Cardiac fibroblast (primary cell): ENCODE data around the gene TFEB.

ENCODE experiments used
- DNase-seq, 2 donors: peaks; one replicate each; pipeline versions ENCODE4 v3.0.0 to v3.0.0-alpha.2; 2010; ENCODE audit warnings: low read depth in 2 of 2
- H3K4me3 ChIP-seq, 2 donors: replicated peaks in 1 of 2; 1 replicate in 1 of 2; 2 replicates in 1 of 2; pipeline ENCODE4 v1.5.1; 2011; ENCODE audit warnings: low read depth in 2 of 2, low read length in 2 of 2, mild to moderate bottlenecking in 2 of 2, moderate library complexity in 1 of 2
- TF ChIP-seq, protein P1 (sequence below): IDR thresholded peaks from one replicate; pipeline ENCODE4 v1.5.1; 2011; ENCODE audit warnings: low read depth, mild to moderate bottlenecking, low read length, inconsistent platforms

TFEB gene

DNA sequence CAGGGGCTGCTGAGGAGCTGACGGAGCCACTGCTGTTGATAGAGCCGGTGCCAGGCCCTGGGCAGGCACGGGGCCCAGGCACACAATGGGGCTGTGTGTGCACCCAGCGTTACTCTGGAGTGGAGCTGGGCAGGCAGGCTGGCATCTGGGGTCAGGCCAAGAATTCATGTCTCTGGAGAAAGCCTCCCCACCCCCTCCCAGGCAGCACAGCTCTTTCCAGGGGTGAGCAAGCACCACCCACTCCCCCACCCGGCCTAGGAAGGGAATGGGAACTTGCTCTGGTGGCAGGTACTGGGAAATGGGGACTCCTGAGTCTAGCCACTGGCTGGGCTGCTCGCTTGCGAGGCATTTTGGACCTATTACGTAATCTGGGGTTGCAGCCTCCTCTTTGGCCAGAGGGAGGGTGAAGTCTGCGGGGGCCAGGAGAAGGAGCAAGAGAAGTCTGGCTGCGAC lies 22.7 kb downstream of the TFEB start:
- peak; percentile 46 to 56 for DNase-seq
- TF ChIP-seq, protein P1, sequence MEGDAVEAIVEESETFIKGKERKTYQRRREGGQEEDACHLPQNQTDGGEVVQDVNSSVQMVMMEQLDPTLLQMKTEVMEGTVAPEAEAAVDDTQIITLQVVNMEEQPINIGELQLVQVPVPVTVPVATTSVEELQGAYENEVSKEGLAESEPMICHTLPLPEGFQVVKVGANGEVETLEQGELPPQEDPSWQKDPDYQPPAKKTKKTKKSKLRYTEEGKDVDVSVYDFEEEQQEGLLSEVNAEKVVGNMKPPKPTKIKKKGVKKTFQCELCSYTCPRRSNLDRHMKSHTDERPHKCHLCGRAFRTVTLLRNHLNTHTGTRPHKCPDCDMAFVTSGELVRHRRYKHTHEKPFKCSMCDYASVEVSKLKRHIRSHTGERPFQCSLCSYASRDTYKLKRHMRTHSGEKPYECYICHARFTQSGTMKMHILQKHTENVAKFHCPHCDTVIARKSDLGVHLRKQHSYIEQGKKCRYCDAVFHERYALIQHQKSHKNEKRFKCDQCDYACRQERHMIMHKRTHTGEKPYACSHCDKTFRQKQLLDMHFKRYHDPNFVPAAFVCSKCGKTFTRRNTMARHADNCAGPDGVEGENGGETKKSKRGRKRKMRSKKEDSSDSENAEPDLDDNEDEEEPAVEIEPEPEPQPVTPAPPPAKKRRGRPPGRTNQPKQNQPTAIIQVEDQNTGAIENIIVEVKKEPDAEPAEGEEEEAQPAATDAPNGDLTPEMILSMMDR = no peak
- H3K4me3 ChIP-seq = no peak overlapping the region

DNA sequence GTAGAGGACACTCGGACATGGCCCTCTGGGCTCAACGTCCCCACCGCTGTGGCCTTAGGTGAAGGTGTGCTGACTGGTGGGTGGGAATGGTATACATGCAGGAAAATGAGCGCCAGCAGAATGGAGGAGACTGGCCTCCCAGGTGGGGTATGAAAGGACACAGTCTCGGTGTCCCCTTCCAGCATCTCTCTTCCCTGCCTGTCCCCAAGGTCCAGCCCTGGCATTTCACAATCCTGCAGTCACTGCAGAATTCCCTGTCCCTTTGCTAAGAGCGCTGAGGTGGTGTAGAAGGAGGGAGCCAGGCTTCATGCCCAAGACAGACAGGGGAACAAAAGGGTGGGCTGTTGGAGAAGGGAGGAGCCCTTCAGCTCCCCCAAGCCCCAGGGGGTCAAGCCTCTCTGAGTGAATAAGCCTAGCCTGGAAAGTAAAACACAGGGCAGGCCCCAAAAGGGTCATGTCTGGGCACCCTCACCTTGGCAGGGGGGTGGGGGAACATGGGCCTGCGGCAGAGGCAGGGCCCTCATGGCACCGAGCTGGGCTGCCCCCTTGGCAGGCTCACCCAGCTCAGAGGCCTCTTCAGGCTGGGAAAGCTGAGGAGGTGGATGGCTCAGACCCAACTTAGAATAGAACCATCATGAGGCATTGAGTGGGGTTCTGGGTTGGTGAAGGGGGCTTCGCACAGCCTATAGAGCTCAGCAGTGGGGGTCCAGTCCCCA lies 23.9 kb downstream of the TFEB start:
- no peak overlapping the region for H3K4me3 ChIP-seq
- no peak for DNase-seq
- TF ChIP-seq, protein P1 = no peak

DNA sequence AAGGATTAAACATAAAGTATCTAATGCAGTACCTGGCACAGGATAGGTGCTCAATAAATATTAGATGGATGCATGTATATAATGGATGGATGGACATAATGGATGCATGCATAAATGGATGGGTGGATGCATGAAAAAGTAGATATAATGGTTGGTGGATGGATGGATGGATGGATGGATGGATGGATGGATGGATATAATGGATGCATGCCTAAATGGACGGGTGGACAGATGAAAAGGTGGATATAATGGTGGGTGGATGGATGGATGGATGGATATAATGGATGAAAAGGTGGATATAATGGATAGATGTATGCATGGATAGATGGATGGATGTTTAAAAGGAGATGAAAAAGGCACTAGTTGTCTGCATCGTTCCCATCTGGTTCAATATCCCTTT lies 26.0 kb downstream of the TFEB start:
- DNase-seq = no peak
- TF ChIP-seq, protein P1 = no peak
- no peak overlapping the region for H3K4me3 ChIP-seq

DNA sequence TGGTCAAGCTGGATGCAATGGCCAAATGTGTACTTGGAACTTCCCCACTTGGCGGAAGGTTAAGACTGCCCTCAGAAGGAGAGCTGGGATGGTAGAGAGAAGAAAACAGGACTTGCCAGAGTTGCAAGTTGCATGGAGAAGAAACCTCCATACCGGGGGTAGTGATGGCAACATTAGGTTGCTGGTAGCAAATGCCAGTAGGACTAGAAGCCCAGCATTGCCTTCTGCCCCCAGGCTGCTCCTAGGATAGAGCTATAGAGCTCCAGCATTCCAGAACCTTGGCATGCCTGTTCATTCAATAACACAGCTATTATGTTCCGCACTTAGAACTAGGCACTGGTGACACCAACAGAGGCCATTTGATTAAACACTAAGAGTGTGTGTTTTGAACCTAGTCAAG lies 26.6 kb downstream of the TFEB start:
- TF ChIP-seq, protein P1 = no peak
- no peak overlapping the region for H3K4me3 ChIP-seq
- DNase-seq = no peak

DNA sequence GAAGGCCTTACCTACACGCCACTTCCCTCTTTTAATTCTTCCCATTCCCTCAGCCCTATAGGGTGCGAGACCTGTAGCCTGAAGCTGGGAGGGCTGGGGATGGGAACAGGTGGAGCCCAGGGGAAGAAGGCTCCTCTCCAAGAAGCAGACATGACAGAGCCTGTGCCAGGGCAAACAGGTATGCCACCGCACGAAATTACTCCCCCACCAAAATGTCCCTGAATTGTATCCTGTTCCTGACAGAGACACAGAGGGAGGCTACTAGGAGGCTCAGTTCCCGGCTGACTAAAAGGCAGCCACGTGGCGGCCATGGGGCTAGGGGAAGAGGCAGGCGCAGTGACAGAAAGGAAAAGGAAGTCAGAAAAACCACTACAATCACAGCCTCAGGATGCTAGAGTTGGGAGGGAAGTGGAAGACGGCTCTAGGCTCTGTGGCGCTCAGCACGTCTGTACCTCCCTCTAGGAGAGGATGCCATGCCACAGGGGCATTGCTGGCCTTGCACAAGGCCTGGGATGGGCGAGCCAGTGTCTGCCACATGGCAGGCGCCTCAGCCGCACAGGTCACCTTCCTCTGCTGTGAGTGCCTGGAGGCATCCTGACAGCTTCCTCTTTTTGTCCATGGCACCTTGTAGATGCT lies 27.7 kb downstream of the TFEB start:
- H3K4me3 ChIP-seq = no peak overlapping the region
- TF ChIP-seq, protein P1 = no peak
- no peak for DNase-seq

DNA sequence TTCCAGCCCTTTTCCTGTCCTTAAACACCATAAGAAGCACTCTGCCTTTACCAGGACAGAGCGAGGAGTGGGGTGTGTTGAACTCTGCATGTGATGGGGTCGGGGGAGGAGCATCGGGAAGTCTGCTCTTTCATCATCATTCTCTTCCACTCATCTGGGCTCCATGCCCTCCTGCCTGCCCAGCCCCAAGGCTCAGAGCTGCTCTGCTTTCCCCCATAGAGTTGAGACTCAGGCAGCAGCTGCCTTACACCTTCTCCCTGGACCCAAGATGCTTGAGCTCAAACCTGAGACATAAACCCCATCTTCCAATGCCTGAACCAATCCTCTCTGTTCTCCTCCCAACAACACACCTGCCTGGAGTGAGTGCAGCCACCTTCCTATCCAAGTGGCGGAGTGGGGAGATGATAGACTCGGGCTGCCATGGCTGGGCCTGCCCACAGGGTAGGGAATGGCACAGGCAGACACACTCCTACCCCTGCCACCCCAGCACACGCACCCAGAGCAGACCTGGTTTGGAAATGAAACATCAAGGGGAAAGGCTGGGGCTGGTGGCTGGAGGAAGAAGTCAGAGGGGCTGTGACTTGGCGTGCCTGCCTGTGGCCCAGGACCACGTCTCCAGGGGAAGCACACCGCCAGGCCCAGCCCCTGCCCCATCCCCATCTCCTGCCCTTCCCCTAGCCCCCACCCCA lies 28.4 kb downstream of the TFEB start:
- H3K4me3 ChIP-seq = no peak overlapping the region
- TF ChIP-seq, protein P1 = no peak
- DNase-seq = peak; percentile 66 to 79
